Parathyroid adenoma (tissue), 2 donors: ENCODE measurements around the gene RHOBTB3.

ENCODE experiments used
- H2AFZ ChIP-seq: fragments of 300-600 bp; sonication (generic); one replicate; pipeline ENCODE4 v1.7.0; 2017; ENCODE audit warnings: antibody characterized with exemption, mild to moderate bottlenecking
- H3K27ac ChIP-seq: fragments of 300-600 bp; sonication (generic); one replicate; pipeline ENCODE4 v1.7.0; 2017
- H3K27me3 ChIP-seq: fragments of 300-600 bp; sonication (generic); one replicate; pipeline ENCODE4 v1.7.0; 2017; ENCODE audit warnings: low read length; ENCODE audit not compliant: control insufficient read depth, insufficient read depth
- H3K36me3 ChIP-seq: fragments of 300-600 bp; sonication (generic); one replicate; pipeline ENCODE4 v1.7.0; 2017; ENCODE audit warnings: low read length; ENCODE audit not compliant: control insufficient read depth, insufficient read depth
- H3K4me1 ChIP-seq: fragments of 300-600 bp; sonication (generic); one replicate; pipeline ENCODE4 v1.7.0; 2017; ENCODE audit warnings: control low read depth
- H3K4me2 ChIP-seq: fragments of 300-600 bp; sonication (generic); one replicate; pipeline ENCODE4 v1.7.0; 2017; ENCODE audit warnings: low read length
- H3K4me3 ChIP-seq: fragments of 300-600 bp; sonication (generic); one replicate; pipeline ENCODE4 v1.7.0; 2017; ENCODE audit warnings: low read depth, low read length
- H3K79me2 ChIP-seq: fragments of 300-600 bp; sonication (generic); one replicate; pipeline ENCODE4 v1.7.0; 2017; ENCODE audit warnings: control low read depth
- H3K9ac ChIP-seq: fragments of 300-600 bp; sonication (generic); one replicate; pipeline ENCODE4 v1.7.0; 2017; ENCODE audit warnings: mild to moderate bottlenecking
- H3K9me3 ChIP-seq: fragments of 300-600 bp; sonication (generic); one replicate; pipeline ENCODE4 v1.7.0; 2017; ENCODE audit warnings: low read length; ENCODE audit not compliant: control insufficient read depth
- TF ChIP-seq, protein P1 (sequence below): fragments of 300-600 bp; sonication (generic); IDR thresholded peaks from one replicate; pipeline ENCODE4 v1.7.0; 2017; ENCODE audit warnings: antibody characterized with exemption, mild to moderate bottlenecking
- donor health status: primary hyperparathyroidism.

RHOBTB3 gene

DNA sequence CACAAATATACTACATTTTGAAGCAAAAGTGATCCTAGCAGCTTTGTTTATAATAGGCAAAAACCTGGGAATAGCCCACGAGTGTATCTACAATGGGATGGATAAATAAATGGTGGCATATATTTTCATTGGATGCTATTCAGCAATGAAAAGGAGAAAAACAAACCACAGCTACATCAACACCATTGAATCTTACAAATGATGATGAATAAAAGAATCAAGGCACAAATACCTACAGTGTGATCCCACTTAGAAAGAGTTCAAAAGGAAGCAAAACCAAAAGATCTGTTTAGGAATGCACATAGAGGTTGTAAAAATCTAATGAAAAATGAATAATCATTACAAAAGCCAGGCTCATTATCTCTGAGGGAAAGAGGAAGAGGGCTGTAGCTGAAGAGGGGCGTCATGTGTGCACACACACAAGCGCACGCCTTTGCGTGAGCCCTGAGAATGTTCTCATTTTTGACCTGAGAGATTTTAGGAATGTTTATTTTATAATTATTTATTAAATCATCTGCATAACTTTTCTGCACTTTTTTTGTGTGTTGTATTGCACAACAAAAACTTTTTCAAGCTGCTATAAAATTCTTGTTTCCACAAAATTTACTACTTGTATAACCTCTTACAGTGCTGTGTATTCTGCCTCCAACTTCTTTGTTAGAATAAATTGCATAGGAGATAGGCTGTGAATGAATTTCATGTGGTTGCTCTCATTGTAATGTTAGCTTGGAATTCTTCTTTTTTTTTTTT is 5.9 kb upstream of the RHOBTB3 start:
- H3K36me3 ChIP-seq, result no peaks in the 10 kb centered on the region
- H3K4me2 ChIP-seq, result no peak overlapping the region
- no peaks in the 10 kb centered on the region for H3K27me3 ChIP-seq
- H3K4me1 ChIP-seq, result peaks cover 17% of the 10 kb centered on the region
- no peak overlapping the region for H3K9ac ChIP-seq
- H3K79me2 ChIP-seq, result no peaks in the 10 kb centered on the region
- TF ChIP-seq, protein P1, sequence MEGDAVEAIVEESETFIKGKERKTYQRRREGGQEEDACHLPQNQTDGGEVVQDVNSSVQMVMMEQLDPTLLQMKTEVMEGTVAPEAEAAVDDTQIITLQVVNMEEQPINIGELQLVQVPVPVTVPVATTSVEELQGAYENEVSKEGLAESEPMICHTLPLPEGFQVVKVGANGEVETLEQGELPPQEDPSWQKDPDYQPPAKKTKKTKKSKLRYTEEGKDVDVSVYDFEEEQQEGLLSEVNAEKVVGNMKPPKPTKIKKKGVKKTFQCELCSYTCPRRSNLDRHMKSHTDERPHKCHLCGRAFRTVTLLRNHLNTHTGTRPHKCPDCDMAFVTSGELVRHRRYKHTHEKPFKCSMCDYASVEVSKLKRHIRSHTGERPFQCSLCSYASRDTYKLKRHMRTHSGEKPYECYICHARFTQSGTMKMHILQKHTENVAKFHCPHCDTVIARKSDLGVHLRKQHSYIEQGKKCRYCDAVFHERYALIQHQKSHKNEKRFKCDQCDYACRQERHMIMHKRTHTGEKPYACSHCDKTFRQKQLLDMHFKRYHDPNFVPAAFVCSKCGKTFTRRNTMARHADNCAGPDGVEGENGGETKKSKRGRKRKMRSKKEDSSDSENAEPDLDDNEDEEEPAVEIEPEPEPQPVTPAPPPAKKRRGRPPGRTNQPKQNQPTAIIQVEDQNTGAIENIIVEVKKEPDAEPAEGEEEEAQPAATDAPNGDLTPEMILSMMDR, result no peak
- H3K9me3 ChIP-seq, result no peaks in the 10 kb centered on the region
- no peak overlapping the region for H3K4me3 ChIP-seq
- H3K27ac ChIP-seq, result no peak overlapping the region
- H2AFZ ChIP-seq, result no peak overlapping the region

DNA sequence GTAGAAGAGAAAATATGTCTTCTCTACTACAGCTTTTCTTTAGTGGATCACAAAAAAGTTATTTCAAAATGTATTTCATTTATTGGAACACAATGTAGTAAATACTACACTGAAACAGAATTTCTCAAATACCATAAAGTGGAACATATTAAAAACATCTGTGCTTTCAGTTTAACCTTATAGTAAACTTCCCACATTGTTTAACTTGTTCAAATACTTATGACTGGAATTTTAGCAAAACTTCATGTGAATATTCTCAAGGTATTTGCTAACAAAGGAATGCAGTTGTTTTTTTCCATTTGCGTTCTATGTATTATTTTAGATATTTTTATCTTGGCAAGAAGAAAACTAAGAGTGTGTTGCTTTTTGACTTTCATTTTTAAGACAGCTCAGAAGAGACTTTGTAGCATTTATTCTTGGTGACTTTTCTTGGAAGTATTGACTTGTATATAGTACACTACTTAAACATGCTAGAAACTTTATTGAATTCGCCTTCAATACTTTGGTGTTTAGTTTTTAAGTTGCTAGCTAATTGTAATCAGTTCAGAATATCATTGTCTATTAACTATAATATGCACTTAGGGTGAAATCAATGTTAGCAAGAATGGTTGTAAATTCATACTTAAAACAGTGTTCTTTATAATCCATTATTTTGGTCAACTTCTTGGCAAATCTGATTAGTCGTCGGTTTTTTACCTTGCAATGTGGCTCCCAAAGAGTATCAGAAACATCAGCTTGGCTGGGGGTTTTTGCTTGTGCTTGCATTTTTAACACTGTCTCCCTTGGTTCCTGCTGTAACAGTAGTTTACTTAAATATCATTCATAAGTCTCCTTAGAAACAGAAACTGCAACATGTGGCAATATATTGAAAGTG is 5.0 kb upstream of the RHOBTB3 start:
- no peaks in the 10 kb centered on the region for H3K36me3 ChIP-seq
- H3K4me3 ChIP-seq, result peak overlapping the region; percentile 19
- H3K9me3 ChIP-seq, result no peaks in the 10 kb centered on the region
- H3K27ac ChIP-seq, result peak overlapping the region; percentile 49
- peak overlapping the region; percentile 28 for H2AFZ ChIP-seq
- H3K4me2 ChIP-seq, result peak overlapping the region; percentile 11
- H3K79me2 ChIP-seq, result no peaks in the 10 kb centered on the region
- peaks cover 21% of the 10 kb centered on the region for H3K4me1 ChIP-seq
- H3K9ac ChIP-seq, result no peak overlapping the region
- TF ChIP-seq, protein P1, result no peak
- H3K27me3 ChIP-seq, result no peaks in the 10 kb centered on the region

DNA sequence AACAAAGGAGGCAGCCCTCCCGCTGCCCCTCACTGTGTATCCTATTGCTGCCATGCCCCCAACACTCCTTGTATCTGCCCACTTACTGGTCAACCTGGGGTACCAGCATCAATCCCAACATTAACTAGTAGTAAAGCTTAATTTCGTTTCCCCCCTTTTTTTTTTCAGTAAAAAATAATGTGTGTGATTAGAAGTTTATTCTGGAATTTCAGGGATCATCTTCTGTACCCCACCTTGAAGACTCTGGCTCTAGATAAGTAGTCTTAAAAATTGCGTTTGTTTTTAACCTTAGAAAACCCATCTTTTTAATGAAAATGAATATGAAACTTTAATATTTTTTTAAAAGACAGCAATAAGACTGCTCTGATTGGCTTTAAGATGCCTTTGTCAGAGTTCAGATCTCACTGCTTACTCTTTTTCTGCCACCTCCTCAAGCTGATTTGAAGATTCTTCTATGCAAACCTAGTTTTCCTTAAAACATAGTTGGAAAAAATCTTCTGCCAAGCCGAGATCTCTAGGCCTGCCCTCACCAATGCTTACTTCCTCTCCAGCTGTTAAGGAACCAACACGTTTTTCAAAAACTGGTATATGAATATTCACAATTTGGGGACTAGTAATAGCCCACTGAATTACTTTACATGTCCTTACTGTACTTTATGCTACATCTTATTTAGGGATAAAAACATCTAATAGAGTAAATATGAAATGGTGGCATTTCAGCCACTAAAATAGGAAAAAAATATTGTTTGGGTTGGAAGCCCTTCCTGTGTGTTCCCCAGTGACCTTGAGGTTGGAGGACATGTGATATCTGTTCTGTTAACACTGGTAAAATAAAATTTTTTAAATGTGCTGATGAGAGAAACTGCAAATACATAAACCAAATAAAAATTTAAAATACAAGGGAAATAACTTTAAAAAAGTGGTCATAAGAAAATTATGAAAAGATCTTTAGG is 4.0 kb upstream of the RHOBTB3 start:
- Histone ChIP-seq H2AFZ (peak overlapping the region; percentile 28), H3K4me2 (peak overlapping the region; percentile 41), H3K9me3 (no peaks in the 10 kb centered on the region), H3K4me3 (peak overlapping the region; percentile 19), H3K9ac (no peak overlapping the region), H3K79me2 (no peaks in the 10 kb centered on the region), H3K27me3 (no peaks in the 10 kb centered on the region), H3K4me1 (peaks cover 21% of the 10 kb centered on the region), H3K36me3 (no peaks in the 10 kb centered on the region), H3K27ac (peak overlapping the region; percentile 49)
- TF ChIP-seq, protein P1, result no peak

DNA sequence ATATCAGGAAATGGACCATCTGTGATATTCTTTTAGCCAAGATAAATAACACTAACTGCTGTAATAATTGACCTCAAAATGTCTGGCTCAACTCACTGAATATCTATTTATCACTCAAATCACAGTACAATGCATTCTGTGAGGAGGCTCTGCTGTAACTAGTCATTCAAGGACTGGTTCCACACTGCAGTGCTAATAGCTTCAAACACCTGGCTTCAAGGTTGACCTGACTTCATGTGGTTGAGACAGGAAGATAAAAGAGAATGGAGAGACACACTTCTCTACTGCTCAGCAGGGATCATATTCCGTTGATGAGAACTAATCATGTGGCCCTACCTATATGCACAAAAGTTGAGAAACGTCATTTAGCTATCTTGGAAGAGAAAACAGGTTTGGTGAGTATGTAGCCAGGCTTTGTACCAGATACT is 3.4 kb upstream of the RHOBTB3 start:
- Histone ChIP-seq H3K36me3 (no peaks in the 10 kb centered on the region), H3K27ac (peak overlapping the region; percentile 49), H3K9me3 (no peaks in the 10 kb centered on the region)

More for the DNA sequence above, 3.4 kb upstream of the RHOBTB3 start:
- TF ChIP-seq, protein P1, result no peak
- H3K79me2 ChIP-seq, result no peaks in the 10 kb centered on the region
- H3K4me2 ChIP-seq, result peak overlapping the region; percentile 41
- peak overlapping the region; percentile 21 for H3K4me3 ChIP-seq
- H3K27me3 ChIP-seq, result no peaks in the 10 kb centered on the region
- no peak overlapping the region for H3K9ac ChIP-seq
- peaks cover 21% of the 10 kb centered on the region for H3K4me1 ChIP-seq
- peak overlapping the region; percentile 68 for H2AFZ ChIP-seq
